HepG2 (cell line): ENCODE results near the gene C20orf144. TPM values are rescaled to one million over a fixed set of nuclear protein-coding genes. Genes with fewer than 3 reads are reported as not detected.
A peak's percentile ranks its signal among the peaks of the same experiment; 100 is the strongest.

ENCODE experiments used
- AKNA ChIP-seq: sonication (generic); formaldehyde crosslinking; IDR thresholded peaks from 2 replicates; pipeline ENCODE4 v1.4.0; 2020; ENCODE audit warnings: missing genetic modification reagents, borderline replicate concordance
- FOXP1 ChIP-seq, 2 experiments: fragments of 450-650 bp in 1 of 2; IDR thresholded peaks; 2 replicates each; pipeline ENCODE4 v1.6.1; 2017 to 2018; ENCODE audit warnings: antibody characterized with exemption in 1 of 2
- GATAD1 ChIP-seq: IDR thresholded peaks from 2 replicates; pipeline ENCODE4 v1.6.1; 2016; ENCODE audit warnings: missing genetic modification reagents, missing compliant biosample characterization
- HNRNPUL1 ChIP-seq: fragments of 200-400 bp; formaldehyde crosslinking; IDR thresholded peaks from 2 replicates; pipeline ENCODE4 v1.6.1; 2017; ENCODE audit warnings: low read depth, mild to moderate bottlenecking, low read length, moderate library complexity
- MAFK ChIP-seq, 2 experiments: IDR thresholded peaks in 1 of 2; conservative IDR thresholded peaks in 1 of 2; 2 replicates each; pipeline ENCODE4 v1.6.1; 2011; ENCODE audit warnings: improper control_type of control experiment in 2 of 2, low read length in 2 of 2
- MLXIP ChIP-seq: sonication (generic); formaldehyde crosslinking; IDR thresholded peaks from 2 replicates; pipeline ENCODE4 v1.9.0; 2021; ENCODE audit warnings: missing genetic modification reagents, borderline replicate concordance
- NFIB ChIP-seq: sonication (generic); formaldehyde crosslinking; IDR thresholded peaks from 2 replicates; pipeline ENCODE4 v1.9.0; 2021; ENCODE audit warnings: missing genetic modification reagents, mild to moderate bottlenecking, borderline replicate concordance
- NR2F6 ChIP-seq, 2 experiments: IDR thresholded peaks; 2 replicates each; pipeline ENCODE4 v1.6.1; 2016; ENCODE audit warnings: antibody characterized with exemption in 1 of 2, mild to moderate bottlenecking in 1 of 2
- PBX2 ChIP-seq: IDR thresholded peaks from 2 replicates; pipeline ENCODE4 v1.6.1; 2016; ENCODE audit warnings: control low read depth
- RARA ChIP-seq: IDR thresholded peaks from 2 replicates; pipeline ENCODE4 v1.6.1; 2016; ENCODE audit warnings: missing genetic modification reagents, missing compliant biosample characterization
- RCOR2 ChIP-seq: IDR thresholded peaks from 2 replicates; pipeline ENCODE4 v1.6.1; 2016; ENCODE audit warnings: missing biosample characterization, missing genetic modification reagents
- SMAD9 ChIP-seq: sonication (generic); formaldehyde crosslinking; IDR thresholded peaks from 2 replicates; pipeline ENCODE4 v1.5.1; 2020; ENCODE audit warnings: mild to moderate bottlenecking, missing genetic modification reagents
- TEAD3 ChIP-seq: optimal IDR thresholded peaks from 2 replicates; pipeline ENCODE3; 2016; ENCODE audit warnings: borderline replicate concordance
- THAP8 ChIP-seq: sonication (generic); formaldehyde crosslinking; IDR thresholded peaks from 2 replicates; pipeline ENCODE4 v1.5.1; 2020; ENCODE audit warnings: missing genetic modification reagents, mild to moderate bottlenecking, borderline replicate concordance
- TRIM22 ChIP-seq: fragments of 450-650 bp; IDR thresholded peaks from 2 replicates; pipeline ENCODE4 v1.6.1; 2017
- ZNF354B ChIP-seq: sonication (generic); formaldehyde crosslinking; IDR thresholded peaks from 2 replicates; pipeline ENCODE4 v1.8.0; 2022; ENCODE audit warnings: mild to moderate bottlenecking, missing genetic modification reagents
- ZNF430 ChIP-seq: sonication (generic); formaldehyde crosslinking; IDR thresholded peaks from 2 replicates; pipeline ENCODE4 v1.9.0; 2021; ENCODE audit warnings: mild to moderate bottlenecking, missing genetic modification reagents
- ZNF468 ChIP-seq: sonication (generic); formaldehyde crosslinking; IDR thresholded peaks from 2 replicates; pipeline ENCODE4 v1.8.0; 2022; ENCODE audit warnings: mild to moderate bottlenecking, moderate library complexity, missing genetic modification reagents
- ZNF816 ChIP-seq: sonication (generic); formaldehyde crosslinking; IDR thresholded peaks from 2 replicates; pipeline ENCODE4 v1.8.0; 2022; ENCODE audit warnings: missing genetic modification reagents, mild to moderate bottlenecking, borderline replicate concordance
- ZNF850 ChIP-seq: sonication (generic); formaldehyde crosslinking; conservative IDR thresholded peaks from 2 replicates; pipeline ENCODE4 v1.9.0; 2021; ENCODE audit warnings: mild to moderate bottlenecking, missing genetic modification reagents
- polyA plus RNA-seq, 8 experiments: library from polyadenylated mRNA; depleted of rRNA in 3 of 8; stranded (reverse) in 7 of 8; unstranded in 1 of 8; fragments of >200 nt; fragmentation: Illumina TruSeq in 4 of 8; extraction: Trizol in 4 of 8; gene quantifications; 2 replicates each; pipeline versions ENCODE4 v1.2.1 to v1.2.3, GENCODE V29; 2011 to 2016; ENCODE audit warnings: low read depth in 4 of 8, missing spikeins in 1 of 8, mixed read lengths in 1 of 8; ENCODE audit not compliant: insufficient read depth in 1 of 8
- total RNA-seq, 5 experiments: library from RNA; depleted of rRNA; stranded (reverse); fragments of >200 nt; fragmentation: Illumina TruSeq; extraction: Trizol; gene quantifications; 2 replicates each; pipeline ENCODE4 v1.2.3, GENCODE V29; 2016; ENCODE audit warnings: low read depth in 1 of 5

The C20orf144 gene
- total and polyA plus RNA-seq, 2 of the 13 experiments (the other 11 are each of a cell fraction or from before 2014, with no cell fraction given) = 0.09 to 0.16 TPM

- no peak for TF ChIP-seq THAP8 (CRISPR knock-in tag)
- no peak for TF ChIP-seq ZNF850 (CRISPR knock-in tag)
- no peak for TF ChIP-seq NFIB (CRISPR knock-in tag)
- no peak for TF ChIP-seq MLXIP (CRISPR knock-in tag)
- TF ChIP-seq RCOR2 (CRISPR knock-in tag) = 0 out of 2 replicates have a peak, but pooled peaks have one; percentile 49
- peak; percentile 25 for TF ChIP-seq TEAD3 (CRISPR knock-in tag)
- TF ChIP-seq TRIM22 = no peak
- peak; percentile 27; the same call in 1 of the 2 replicates for TF ChIP-seq RARA
- TF ChIP-seq ZNF354B (CRISPR knock-in tag) = no peak
- peak; percentile 16; the same call in 1 of the 2 replicates for TF ChIP-seq ZNF430 (CRISPR knock-in tag)
- no peak for TF ChIP-seq HNRNPUL1
- TF ChIP-seq ZNF816 (CRISPR knock-in tag) = no peak
- no peak for TF ChIP-seq AKNA (CRISPR knock-in tag)
- TF ChIP-seq ZNF468 (CRISPR knock-in tag) = no peak
- 0 out of 2 replicates have a peak, but pooled peaks have one; percentile 26 for TF ChIP-seq NR2F6 (IDR thresholded peaks at IDR 0.05)
- TF ChIP-seq NR2F6 (CRISPR knock-in tag; IDR thresholded peaks at IDR 0.05) = no peak
- no peak for TF ChIP-seq MAFK (conservative IDR thresholded peaks at IDR 0.05 in 1 of 2, IDR thresholded peaks at IDR 0.05 in 1 of 2; ENCODE audit: low read length in 2 of 2)
- peak; percentile 29; the same call in 1 of the 2 replicates for TF ChIP-seq GATAD1 (CRISPR knock-in tag)
- peak; percentile 35; the same call in 1 of the 2 replicates for TF ChIP-seq PBX2 (CRISPR knock-in tag)
- no peak for TF ChIP-seq SMAD9
- no peak for TF ChIP-seq FOXP1 (IDR thresholded peaks at IDR 0.05)
- TF ChIP-seq FOXP1 (CRISPR knock-in tag; IDR thresholded peaks at IDR 0.05) = peak; percentile 76
These were observed 27.8 kb downstream of the C20orf144 start (continued) for GRCh38 chr20:33689973-33690372.
